ENCODE measurements around the gene NUDCD3. TPM values are rescaled to one million over a fixed set of nuclear protein-coding genes. Genes with fewer than 3 reads are reported as not detected.

The NUDCD3 gene
- total RNA-seq, 4 donors from 2014 or later, result 29.7 to 66.7 (median 40.0) TPM

- TF ChIP-seq CTCF (IDR thresholded peaks at IDR 0.05; ENCODE audit: low read depth), result no peak
Measured at GRCh38 chr7:44353668-44354067, 136.8 kb downstream of the NUDCD3 start.

GRCh38 chr7:44348851-44349781, 141.3 kb downstream of the NUDCD3 start:
- TF ChIP-seq CTCF (IDR thresholded peaks at IDR 0.05; ENCODE audit: low read depth), result no peak

GRCh38 chr7:44348300-44348699, 142.2 kb downstream of the NUDCD3 start:
- no peak for TF ChIP-seq CTCF (IDR thresholded peaks at IDR 0.05; ENCODE audit: low read depth)

- TF ChIP-seq CTCF (IDR thresholded peaks at IDR 0.05; ENCODE audit: low read depth), result no peak
Measured at GRCh38 chr7:44347546-44348114, 142.8 kb downstream of the NUDCD3 start.

- TF ChIP-seq CTCF (IDR thresholded peaks at IDR 0.05; ENCODE audit: low read depth), result no peak
Measured at GRCh38 chr7:44346063-44346462, 144.4 kb downstream of the NUDCD3 start.

- no peak for TF ChIP-seq CTCF (IDR thresholded peaks at IDR 0.05; ENCODE audit: low read depth)
Measured at GRCh38 chr7:44341401-44341800, 149.1 kb downstream of the NUDCD3 start.

GRCh38 chr7:44338600-44338999, 151.9 kb downstream of the NUDCD3 start:
- no peak for TF ChIP-seq CTCF (IDR thresholded peaks at IDR 0.05; ENCODE audit: low read depth)
